Fibroblast of the aortic adventitia (primary cell): Measurements from ENCODE around the gene MUC21. TPM values are rescaled to one million over a fixed set of nuclear protein-coding genes. Genes with fewer than 3 reads are reported as not detected.
"Not testable (repeated sequence)": the region's sequence is repeated elsewhere in the genome, so short reads cannot be mapped to it uniquely, and the experiment has no call there.

Experiments
- DNase-seq: peaks from one replicate; pipeline ENCODE4 v3.0.0-alpha.2; 2010; ENCODE audit warnings: low read depth
- H3K4me3 ChIP-seq: 2 replicates; pipeline ENCODE4 v1.5.1; 2011; ENCODE audit warnings: low read depth, mild to moderate bottlenecking, control low read depth, low read length, moderate library complexity
- total RNA-seq: library from RNA; depleted of rRNA; stranded (reverse); fragments of >200 nt; gene quantifications from 2 replicates; pipeline ENCODE4 v1.2.3, GENCODE V29; 2012; ENCODE audit warnings: low replicate concordance
- TF ChIP-seq, protein P1 (sequence below): IDR thresholded peaks from 2 replicates; pipeline ENCODE4 v1.5.1; 2011; ENCODE audit warnings: mild to moderate bottlenecking, low read length, control low read depth, inconsistent platforms; ENCODE audit not compliant: insufficient read depth

The MUC21 gene
- total RNA-seq, 1 donor = not detected

DNA sequence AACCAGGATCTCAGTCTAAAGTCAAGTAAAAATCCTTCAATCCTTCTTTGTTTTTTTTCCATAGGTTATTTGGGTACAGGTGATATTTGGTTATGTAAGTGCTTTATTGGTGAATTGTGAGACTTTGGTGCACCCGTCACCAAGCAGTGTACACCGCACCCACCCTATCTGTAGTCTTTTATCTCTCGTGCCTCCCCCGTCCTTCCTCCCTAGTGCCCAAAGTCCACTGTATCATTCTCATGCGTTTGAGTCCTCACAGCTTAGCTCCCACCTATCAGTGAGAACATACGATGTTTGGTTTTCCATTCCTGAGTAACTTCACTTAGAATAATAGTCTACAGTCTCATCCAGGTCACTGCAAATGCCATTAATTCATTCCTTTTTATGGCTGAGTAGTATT is 27.6 kb downstream of the MUC21 start:
- TF ChIP-seq, protein P1, sequence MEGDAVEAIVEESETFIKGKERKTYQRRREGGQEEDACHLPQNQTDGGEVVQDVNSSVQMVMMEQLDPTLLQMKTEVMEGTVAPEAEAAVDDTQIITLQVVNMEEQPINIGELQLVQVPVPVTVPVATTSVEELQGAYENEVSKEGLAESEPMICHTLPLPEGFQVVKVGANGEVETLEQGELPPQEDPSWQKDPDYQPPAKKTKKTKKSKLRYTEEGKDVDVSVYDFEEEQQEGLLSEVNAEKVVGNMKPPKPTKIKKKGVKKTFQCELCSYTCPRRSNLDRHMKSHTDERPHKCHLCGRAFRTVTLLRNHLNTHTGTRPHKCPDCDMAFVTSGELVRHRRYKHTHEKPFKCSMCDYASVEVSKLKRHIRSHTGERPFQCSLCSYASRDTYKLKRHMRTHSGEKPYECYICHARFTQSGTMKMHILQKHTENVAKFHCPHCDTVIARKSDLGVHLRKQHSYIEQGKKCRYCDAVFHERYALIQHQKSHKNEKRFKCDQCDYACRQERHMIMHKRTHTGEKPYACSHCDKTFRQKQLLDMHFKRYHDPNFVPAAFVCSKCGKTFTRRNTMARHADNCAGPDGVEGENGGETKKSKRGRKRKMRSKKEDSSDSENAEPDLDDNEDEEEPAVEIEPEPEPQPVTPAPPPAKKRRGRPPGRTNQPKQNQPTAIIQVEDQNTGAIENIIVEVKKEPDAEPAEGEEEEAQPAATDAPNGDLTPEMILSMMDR = no peak
- no peak for DNase-seq
- H3K4me3 ChIP-seq = no peak overlapping the region

DNA sequence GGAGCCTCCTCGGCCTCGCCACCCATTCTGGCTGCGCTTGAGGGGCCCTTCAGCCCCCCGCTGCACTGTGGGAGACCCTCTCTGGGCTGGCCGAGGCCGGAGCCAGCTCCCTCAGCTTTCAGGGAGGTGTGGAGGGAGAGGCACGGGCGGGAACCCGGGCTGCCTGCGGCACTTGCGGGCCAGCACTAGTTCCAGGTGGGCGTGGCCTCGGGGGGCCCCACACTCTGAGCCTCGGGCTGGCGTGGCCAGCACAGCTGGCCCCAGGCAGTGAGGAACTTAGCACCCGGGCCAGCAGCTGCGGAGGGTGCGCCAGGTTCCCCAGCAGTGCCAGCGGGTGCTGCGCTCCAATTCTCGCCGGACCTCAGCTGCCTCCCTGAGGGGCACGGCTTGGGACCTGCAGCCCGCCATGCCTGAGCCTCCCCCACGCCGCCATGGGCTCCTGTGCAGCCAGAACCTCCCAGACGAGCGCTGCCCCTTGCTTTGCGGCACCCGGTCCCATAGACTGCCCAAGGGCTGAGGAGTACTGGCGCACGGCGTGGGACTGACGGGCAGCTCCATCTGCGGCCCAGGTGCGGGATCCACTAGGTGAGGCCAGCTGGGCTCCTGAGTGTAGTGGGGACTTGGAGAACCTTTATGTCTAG is 33.3 kb downstream of the MUC21 start:
- no peak for DNase-seq
- TF ChIP-seq, protein P1 = no peak
- H3K4me3 ChIP-seq = no peak overlapping the region

DNA sequence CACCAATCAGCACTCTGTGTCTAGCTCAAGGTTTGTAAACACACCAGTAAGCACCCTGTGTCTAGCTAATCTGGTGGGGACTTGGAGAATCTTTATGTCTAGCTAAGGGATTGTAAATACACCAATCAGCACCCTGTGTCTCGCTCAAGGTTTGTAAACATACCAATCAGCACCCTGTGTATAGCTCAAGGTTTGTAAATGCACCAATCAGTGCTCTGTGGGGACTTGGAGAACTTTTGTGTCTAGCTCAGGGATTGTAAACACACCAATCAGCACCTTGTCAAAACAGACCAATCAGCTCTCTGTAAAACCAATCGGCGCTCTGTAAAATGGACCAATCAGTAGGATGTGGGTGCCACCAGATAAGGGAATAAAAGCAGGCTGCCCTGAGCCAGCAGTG is 33.9 kb downstream of the MUC21 start:
- H3K4me3 ChIP-seq, DNase-seq: not testable (repeated sequence)

DNA sequence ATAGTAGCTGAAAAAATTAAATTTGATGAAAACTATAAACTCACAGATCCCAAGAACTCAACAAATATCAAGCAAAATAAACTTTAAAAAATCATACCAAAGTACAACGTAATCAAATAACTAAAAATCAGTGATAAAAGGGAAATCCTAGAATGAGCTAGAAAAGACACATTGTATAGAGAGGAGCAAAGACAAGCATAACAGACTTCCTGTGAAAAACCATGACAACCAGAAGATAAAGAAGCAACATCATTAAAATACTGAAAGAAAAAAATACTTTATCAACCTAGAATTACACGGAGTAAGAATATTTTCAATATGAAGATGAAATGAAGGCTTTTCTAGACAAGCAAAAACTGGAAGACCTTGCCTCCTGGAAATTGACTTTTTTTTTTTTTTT is 36.5 kb downstream of the MUC21 start:
- no peak for DNase-seq
- TF ChIP-seq, protein P1 = no peak
- no peak overlapping the region for H3K4me3 ChIP-seq

DNA sequence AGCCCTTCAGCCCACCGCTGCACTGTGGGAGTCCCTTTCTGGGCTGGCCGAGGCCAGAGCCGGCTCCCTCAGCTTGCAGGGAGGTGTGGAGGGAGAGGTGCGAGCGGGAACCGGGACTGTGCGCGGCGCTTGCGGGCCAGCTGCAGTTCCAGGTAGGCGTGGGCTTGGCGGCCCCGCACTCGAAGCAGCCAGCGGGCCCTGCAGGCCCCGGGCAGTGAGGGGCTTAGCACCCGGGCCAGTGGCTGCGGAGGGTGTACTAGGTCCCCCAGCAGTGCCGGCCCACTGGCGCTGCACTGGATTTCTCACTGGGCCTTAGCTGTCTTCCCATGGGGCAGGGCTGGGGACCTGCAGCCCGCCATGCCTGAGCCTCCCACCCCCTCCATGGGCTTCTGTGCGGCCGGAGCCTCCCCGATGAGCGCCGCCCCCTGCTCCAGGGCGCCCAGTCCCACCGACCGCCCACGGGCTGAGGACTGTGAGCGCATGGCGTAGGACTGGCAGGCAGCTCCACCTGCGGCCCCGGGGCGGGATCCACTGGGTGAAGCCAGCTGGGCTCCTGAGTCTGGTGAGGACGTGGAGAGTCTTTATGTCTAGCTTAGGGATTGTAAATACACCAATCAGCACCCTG is 37.2 kb downstream of the MUC21 start:
- H3K4me3 ChIP-seq, DNase-seq: not testable (repeated sequence)

DNA sequence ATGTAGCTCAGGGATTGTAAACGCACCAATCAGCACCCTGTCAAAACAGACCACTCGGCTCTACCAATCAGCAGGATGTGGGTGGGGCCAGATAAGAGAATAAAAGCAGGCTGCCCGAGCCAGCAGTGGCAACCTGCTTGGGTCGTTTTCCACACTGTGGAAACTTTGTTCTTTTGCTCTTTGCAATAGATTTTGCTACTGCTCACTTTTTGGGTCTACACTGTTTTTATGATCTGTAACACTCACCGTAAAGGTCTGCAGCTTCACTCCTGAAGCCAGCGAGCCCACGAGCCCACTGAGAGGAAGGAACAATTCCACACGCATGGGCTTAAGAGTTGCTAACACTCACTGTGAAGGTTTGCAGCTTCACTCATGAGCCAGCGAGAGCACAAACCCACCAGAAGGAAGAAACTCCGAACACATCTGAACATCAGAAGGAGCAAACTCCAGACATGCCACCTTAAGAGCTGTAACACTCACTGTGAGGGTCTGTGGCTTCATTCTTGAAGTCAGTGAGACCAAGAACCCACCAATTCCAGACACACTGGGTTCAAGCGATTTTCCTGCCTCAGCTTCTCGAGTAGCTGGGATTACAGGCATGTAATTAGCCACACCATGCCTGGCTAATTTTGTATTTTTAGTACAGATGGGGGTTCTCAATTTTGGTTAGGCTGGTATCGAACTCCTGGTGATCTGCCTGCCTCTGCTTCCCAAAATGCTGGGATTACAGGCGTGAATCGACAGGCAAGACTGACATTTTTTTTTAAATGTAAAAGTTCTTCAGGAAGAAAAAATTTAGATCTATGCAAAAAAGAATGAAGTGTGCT is 38.4 kb downstream of the MUC21 start:
- not testable (repeated sequence) for DNase-seq

DNA sequence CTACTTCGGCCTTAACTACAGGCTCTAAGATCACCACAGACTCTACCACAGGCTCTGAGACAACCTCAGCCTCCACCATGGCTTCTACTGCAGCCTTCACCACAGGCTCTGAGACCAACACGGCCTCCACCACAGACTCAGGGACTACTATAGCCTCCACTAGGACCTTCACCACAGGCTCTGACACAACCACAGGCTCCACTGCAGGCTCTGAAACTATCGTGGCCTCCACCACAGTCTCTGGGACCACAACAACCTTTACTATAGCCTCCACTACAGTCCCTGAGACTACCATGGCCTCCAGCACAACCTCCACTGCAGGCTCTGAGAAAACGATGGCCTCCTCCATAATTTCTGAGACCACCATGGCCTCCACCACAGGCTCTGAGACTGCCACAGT is 42.1 kb downstream of the MUC21 start:
- no peak overlapping the region for H3K4me3 ChIP-seq
- TF ChIP-seq, protein P1 = no peak
- no peak for DNase-seq

More for the DNA sequence above, 38.4 kb downstream of the MUC21 start:
- H3K4me3 ChIP-seq = not testable (repeated sequence)

DNA sequence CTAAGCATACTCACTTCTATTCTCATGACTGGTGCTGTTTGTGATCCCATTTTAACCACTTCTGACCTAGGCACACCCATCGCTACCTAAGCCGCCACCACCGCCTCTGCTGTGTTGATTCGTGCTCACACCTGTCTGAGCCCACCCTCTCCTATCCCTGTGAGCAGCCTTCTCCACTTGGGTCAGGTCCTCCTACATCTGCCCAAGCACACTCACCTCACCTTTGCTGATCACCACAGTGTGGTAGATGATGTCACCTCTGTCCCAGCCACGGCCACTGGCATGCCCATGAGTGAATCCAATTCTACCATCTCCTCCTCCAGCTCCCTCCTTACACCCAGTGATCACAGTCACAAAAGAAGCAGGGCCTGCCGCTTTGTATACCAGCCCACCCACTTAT is 47.6 kb downstream of the MUC21 start:
- TF ChIP-seq, protein P1 = no peak
- H3K4me3 ChIP-seq = no peak overlapping the region
- DNase-seq = no peak
